ENCODE results near the gene TOX2. TPM values are rescaled to one million over a fixed set of nuclear protein-coding genes. Genes with fewer than 3 reads are reported as not detected.

Gene TOX2
- total RNA-seq, 1 donor from 2014 or later, result 3.3 TPM

DNA sequence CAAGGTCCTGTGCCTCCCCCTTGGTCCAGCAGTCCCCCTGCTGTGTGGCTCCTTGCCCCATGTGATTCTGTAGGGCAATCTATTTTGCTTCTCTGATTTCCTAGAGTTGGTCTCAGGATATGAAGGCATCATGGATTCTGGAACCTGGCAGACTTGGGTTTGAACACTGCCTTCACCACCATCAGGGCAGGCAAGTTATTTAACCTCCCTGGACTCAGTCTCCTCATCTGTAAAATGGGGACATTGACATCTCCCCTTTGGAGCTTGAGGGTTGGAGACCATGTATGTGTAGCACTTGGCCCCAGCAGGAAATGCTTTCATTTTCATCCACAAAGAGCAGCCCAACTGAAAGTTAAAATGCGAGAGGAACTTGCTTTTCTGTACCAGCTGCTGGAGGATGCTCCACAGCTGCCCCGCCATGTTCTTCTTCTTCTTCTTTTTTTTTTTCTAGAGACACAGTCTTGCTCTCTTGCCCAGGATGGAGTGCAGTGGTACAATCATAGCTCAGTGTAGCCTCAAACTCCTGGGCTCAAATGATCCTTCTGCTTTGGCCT lies 6.7 kb downstream of the TOX2 start:
- DNase-seq (ENCODE audit: low read depth, low spot score), result no peak
- H3K4me1 Mint-ChIP-seq, result peaks cover 11% of the 10 kb centered on the region
- H3K9me3 Mint-ChIP-seq, result no peaks in the 10 kb centered on the region
- TF ChIP-seq, protein P1, sequence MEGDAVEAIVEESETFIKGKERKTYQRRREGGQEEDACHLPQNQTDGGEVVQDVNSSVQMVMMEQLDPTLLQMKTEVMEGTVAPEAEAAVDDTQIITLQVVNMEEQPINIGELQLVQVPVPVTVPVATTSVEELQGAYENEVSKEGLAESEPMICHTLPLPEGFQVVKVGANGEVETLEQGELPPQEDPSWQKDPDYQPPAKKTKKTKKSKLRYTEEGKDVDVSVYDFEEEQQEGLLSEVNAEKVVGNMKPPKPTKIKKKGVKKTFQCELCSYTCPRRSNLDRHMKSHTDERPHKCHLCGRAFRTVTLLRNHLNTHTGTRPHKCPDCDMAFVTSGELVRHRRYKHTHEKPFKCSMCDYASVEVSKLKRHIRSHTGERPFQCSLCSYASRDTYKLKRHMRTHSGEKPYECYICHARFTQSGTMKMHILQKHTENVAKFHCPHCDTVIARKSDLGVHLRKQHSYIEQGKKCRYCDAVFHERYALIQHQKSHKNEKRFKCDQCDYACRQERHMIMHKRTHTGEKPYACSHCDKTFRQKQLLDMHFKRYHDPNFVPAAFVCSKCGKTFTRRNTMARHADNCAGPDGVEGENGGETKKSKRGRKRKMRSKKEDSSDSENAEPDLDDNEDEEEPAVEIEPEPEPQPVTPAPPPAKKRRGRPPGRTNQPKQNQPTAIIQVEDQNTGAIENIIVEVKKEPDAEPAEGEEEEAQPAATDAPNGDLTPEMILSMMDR (conservative IDR thresholded peaks at IDR 0.05), result no peak
- H3K4me3 Mint-ChIP-seq, result no peak overlapping the region
- peak overlapping the region; percentile 62 for H3K27ac Mint-ChIP-seq (ENCODE audit: unreplicated experiment)
- peaks cover 72% of the 10 kb centered on the region for H3K27me3 Mint-ChIP-seq (ENCODE audit: low read depth)
- H3K36me3 Mint-ChIP-seq (ENCODE audit: low read depth), result no peaks in the 10 kb centered on the region

DNA sequence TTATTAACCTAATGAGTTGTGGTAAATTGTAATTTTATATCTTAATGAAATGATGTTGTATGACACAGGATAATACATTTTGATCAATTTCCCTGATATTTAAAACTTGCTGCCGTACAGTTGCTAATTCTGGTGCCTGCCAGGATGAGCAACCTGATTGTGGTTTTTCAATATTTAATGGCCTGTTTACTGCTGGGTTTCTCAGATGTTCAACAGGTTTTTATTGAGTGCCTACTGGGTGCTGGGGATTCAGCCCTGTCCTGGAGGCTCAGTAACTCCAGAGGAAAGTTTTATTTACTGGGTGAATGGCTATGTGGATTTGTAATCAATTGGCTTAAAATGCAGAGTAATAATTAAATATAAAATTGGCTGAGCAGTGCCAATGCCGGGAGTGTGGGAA lies 8.0 kb downstream of the TOX2 start:
- no peaks in the 10 kb centered on the region for H3K36me3 Mint-ChIP-seq (ENCODE audit: low read depth)
- H3K27ac Mint-ChIP-seq (ENCODE audit: unreplicated experiment), result no peak overlapping the region
- no peaks in the 10 kb centered on the region for H3K9me3 Mint-ChIP-seq
- peaks cover 8% of the 10 kb centered on the region for H3K4me1 Mint-ChIP-seq
- H3K27me3 Mint-ChIP-seq (ENCODE audit: low read depth), result peaks cover 68% of the 10 kb centered on the region
- TF ChIP-seq, protein P1 (conservative IDR thresholded peaks at IDR 0.05), result no peak
- DNase-seq (ENCODE audit: low read depth, low spot score), result no peak
- no peak overlapping the region for H3K4me3 Mint-ChIP-seq

DNA sequence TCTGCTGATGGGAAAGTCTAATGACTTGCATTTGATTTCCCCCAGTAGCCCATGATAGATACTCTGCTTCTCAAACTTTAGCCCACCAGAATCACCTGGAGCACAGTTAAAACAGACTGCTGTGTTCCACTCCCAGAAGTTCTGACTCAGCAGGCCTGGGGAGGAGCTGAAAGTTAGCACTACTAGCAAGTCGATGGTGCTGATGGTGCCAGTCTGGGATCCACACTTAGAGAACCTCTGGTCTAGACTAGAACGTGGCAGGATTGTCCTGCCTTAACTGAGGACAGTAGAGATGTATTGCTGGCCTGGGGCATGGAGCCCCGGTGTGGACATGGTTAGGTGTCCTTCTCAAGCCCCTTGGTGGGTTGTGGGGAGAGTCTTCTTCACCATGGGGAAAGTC lies 8.7 kb downstream of the TOX2 start:
- Mint-ChIP-seq H3K9me3 (no peaks in the 10 kb centered on the region), H3K4me1 (peaks cover 8% of the 10 kb centered on the region), H3K27me3 (ENCODE audit: low read depth) (peaks cover 67% of the 10 kb centered on the region), H3K4me3 (no peak overlapping the region), H3K36me3 (ENCODE audit: low read depth) (no peaks in the 10 kb centered on the region), H3K27ac (ENCODE audit: unreplicated experiment) (no peak overlapping the region)
- DNase-seq (ENCODE audit: low read depth, low spot score), result no peak
- TF ChIP-seq, protein P1 (conservative IDR thresholded peaks at IDR 0.05), result no peak

DNA sequence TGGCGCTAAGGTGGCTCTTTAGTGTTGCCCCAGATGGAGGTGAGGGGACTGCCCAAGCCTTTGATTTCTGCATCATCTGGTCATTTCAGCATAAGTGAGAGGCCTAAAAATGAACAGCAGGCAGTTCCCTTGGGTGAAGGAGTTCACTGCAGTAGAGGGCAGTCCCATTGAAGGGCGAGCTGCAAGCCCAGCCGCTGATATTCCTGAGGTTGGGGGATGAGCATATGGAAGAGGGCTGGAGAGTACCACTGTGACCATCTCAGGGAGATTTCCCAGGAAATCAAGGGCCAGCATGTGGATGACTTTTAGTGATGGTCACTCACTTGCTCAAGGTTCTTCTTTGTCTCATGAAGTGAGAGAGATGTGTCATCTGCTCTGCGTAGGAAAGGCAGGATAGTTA lies 9.3 kb downstream of the TOX2 start:
- no peak overlapping the region for H3K27ac Mint-ChIP-seq (ENCODE audit: unreplicated experiment)
- H3K27me3 Mint-ChIP-seq (ENCODE audit: low read depth), result peaks cover 65% of the 10 kb centered on the region
- no peaks in the 10 kb centered on the region for H3K36me3 Mint-ChIP-seq (ENCODE audit: low read depth)
- peaks cover 8% of the 10 kb centered on the region for H3K4me1 Mint-ChIP-seq
- no peak for DNase-seq (ENCODE audit: low read depth, low spot score)
- TF ChIP-seq, protein P1 (conservative IDR thresholded peaks at IDR 0.05), result no peak
- H3K9me3 Mint-ChIP-seq, result no peaks in the 10 kb centered on the region
- no peak overlapping the region for H3K4me3 Mint-ChIP-seq

DNA sequence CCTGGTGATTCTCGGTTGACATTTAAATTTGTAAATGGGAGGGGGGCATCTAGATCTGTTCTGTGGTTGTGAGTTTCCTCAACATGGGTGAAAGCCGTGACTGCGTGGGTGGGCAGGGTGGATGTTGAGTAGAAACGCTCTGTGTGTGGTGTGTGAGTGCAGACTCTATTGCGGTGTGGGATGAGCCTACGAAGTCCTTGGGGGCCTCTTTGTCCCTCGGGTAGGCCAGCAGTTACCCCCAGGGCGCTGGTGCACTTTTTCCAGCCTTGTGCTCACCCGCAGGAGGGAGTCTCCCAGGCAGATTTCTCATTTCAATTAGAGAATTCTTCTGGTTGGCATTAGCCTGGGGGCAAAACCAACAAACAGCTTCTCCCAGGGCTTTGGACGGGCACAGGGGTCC lies 10.6 kb downstream of the TOX2 start:
- Mint-ChIP-seq H3K27me3 (ENCODE audit: low read depth) (peaks cover 64% of the 10 kb centered on the region), H3K27ac (ENCODE audit: unreplicated experiment) (no peak overlapping the region), H3K4me1 (peaks cover 8% of the 10 kb centered on the region), H3K9me3 (no peaks in the 10 kb centered on the region), H3K36me3 (ENCODE audit: low read depth) (no peaks in the 10 kb centered on the region), H3K4me3 (no peak overlapping the region)
- TF ChIP-seq, protein P1 (conservative IDR thresholded peaks at IDR 0.05), result no peak
- DNase-seq (ENCODE audit: low read depth, low spot score), result no peak

All from neural crest cell (in vitro differentiated cells).